ENCODE results near the gene DES. TPM values are rescaled to one million over a fixed set of nuclear protein-coding genes. Genes with fewer than 3 reads are reported as not detected.

DES gene
- total and polyA plus RNA-seq, 2 of the 13 experiments (the other 11 are each of a cell fraction or from before 2014, with no cell fraction given) = not detected

- CTCF ChIA-PET (ENCODE audit: low intra/inter-chr PET ratio, low total read pairs) = no interaction called here
- TF ChIP-seq ZNF34 (CRISPR knock-in tag; IDR thresholded peaks at IDR 0.05; ENCODE audit: borderline replicate concordance) = no peak
- 0 out of 2 replicates have a peak, but pooled peaks have one; percentile 39 for TF ChIP-seq ZNF629 (CRISPR knock-in tag; conservative IDR thresholded peaks at IDR 0.05)
- Histone ChIP-seq H3K27me3 (ENCODE audit: control insufficient read depth in 1 of 2, insufficient read depth in 2 of 2, low read length in 2 of 2) (peaks cover 37 to 90% of the 10 kb centered on the region in 2 experiments), H3K79me2 (ENCODE audit: insufficient read depth, low read length) (no peaks in the 10 kb centered on the region), H2AFZ (ENCODE audit: low read length) (no peak overlapping the region), H3K36me3 (replicated peaks in 1 of 2; ENCODE audit: control insufficient read depth in 1 of 2, insufficient read depth in 2 of 2, low read length in 2 of 2) (no peaks in the 10 kb centered on the region), H3K4me3 (replicated peaks in 1 of 3; ENCODE audit: insufficient read depth in 1 of 3, low read depth in 2 of 3, low read length in 3 of 3) (no peak overlapping the region), H3K9me3 (ENCODE audit: low read length) (no peaks in the 10 kb centered on the region), H3K4me1 (ENCODE audit: insufficient read depth, low read length) (no peaks in the 10 kb centered on the region), H4K20me1 (ENCODE audit: insufficient read depth, low read length) (no peaks in the 10 kb centered on the region; the same call in 1 of the 2 replicates), H3K9ac (ENCODE audit: insufficient read depth, low read depth, low read length) (no peak overlapping the region), H3K4me2 (ENCODE audit: low read depth, low read length) (no peak overlapping the region), H3K27ac (ENCODE audit: extremely low read length, insufficient read depth, low read length) (no peak overlapping the region)
- no peak for ATAC-seq
- POLR2A ChIA-PET = no interaction called here
- DNase-seq (ENCODE audit: low spot score) = no peak
- in situ Hi-C loops (cut with HindIII; ENCODE audit: extremely low pct_ligation_motif_present, low pct_unique_long_range_greater_than_20kb) (no loop called here), intact Hi-C loops (cut with micrococcal nuclease; ENCODE audit: unreplicated experiment) (no loop called here)
- no peak for FAIRE-seq
- 22% methylated on average over 6 of the region's 6 CpGs for WGBS (ENCODE audit: low lambda C conversion rate)
- BruUV-seq (replicated peaks) = no TSS peak
These were observed 22.4 kb downstream of the DES start for GRCh38 chr2:219440388-219441256.

DNA sequence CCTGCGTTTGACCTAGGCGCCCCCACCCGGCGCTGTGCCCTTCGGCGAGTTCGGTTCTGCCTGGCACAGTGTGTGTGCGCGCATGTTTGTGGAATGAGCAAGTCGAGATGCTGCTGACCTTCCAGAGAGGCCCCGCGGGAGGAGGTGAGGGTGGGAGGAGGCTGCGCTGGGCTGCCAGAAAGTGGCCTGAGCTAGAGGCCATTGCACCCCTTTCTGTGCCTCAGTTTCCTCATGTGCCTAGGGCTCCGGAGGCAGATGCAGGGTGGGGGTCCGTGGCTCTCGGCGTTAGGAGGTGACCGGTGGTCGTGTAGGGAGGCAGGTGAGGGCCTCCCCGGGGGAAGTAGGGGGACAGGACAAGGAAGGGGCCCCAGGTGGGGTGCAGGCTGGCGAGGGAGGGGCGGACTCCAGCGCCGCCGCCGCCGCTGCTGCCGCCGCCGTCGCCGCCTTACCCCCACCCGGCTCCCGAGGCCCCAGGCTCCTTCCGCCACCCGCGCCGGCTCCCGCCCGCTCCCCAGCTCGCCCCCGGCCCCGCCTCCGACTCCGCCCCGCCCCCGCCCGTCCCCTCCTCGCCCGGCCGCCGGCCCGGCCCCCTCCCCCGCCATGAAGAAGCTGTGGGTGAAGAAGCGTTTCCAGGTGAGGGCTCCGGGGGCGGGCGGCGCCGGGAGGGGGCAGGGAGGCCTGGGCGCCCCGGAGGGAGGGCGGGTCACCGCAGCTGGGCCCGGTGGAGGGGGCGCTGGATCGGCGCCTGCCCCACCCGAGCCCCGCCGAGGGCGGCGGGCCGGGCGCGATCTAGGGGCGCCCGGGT lies 23.5 kb downstream of the DES start:
- FAIRE-seq (no peak), ATAC-seq (no peak), DNase-seq (ENCODE audit: low spot score) (no peak)
- peak overlapping the region in 1 of 3 experiments; percentile 49; a peak in 2 of 6 replicates for H3K4me3 ChIP-seq (replicated peaks in 1 of 3; ENCODE audit: insufficient read depth in 1 of 3, low read depth in 2 of 3, low read length in 3 of 3)
- in situ Hi-C loops (cut with HindIII; ENCODE audit: extremely low pct_ligation_motif_present, low pct_unique_long_range_greater_than_20kb) = no loop called here
- H3K9ac ChIP-seq (ENCODE audit: insufficient read depth, low read depth, low read length) = no peak overlapping the region
- intact Hi-C loops (cut with micrococcal nuclease; ENCODE audit: unreplicated experiment) = no loop called here
- BruUV-seq (replicated peaks) = no TSS peak
- CTCF ChIA-PET (ENCODE audit: low intra/inter-chr PET ratio, low total read pairs) = no interaction called here
- H3K36me3 ChIP-seq (replicated peaks in 1 of 2; ENCODE audit: control insufficient read depth in 1 of 2, insufficient read depth in 2 of 2, low read length in 2 of 2) = no peaks in the 10 kb centered on the region
- no peaks in the 10 kb centered on the region for H3K4me1 ChIP-seq (ENCODE audit: insufficient read depth, low read length)
- H3K27ac ChIP-seq (ENCODE audit: extremely low read length, insufficient read depth, low read length) = no peak overlapping the region
- no peaks in the 10 kb centered on the region for H3K79me2 ChIP-seq (ENCODE audit: insufficient read depth, low read length)
- H3K9me3 ChIP-seq (ENCODE audit: low read length) = no peaks in the 10 kb centered on the region
- H4K20me1 ChIP-seq (ENCODE audit: insufficient read depth, low read length) = peaks cover 4% of the 10 kb centered on the region; the same call in 1 of the 2 replicates
- POLR2A ChIA-PET = no interaction called here
- no peak overlapping the region for H2AFZ ChIP-seq (ENCODE audit: low read length)
- peaks cover 39 to 90% of the 10 kb centered on the region in 2 experiments for H3K27me3 ChIP-seq (ENCODE audit: control insufficient read depth in 1 of 2, insufficient read depth in 2 of 2, low read length in 2 of 2)
- 10% methylated on average over 32 of the region's 78 CpGs for WGBS (ENCODE audit: low lambda C conversion rate)
- H3K4me2 ChIP-seq (ENCODE audit: low read depth, low read length) = peak overlapping the region; percentile 54; the same call in 1 of the 2 replicates
- TF ChIP-seq, protein P1, sequence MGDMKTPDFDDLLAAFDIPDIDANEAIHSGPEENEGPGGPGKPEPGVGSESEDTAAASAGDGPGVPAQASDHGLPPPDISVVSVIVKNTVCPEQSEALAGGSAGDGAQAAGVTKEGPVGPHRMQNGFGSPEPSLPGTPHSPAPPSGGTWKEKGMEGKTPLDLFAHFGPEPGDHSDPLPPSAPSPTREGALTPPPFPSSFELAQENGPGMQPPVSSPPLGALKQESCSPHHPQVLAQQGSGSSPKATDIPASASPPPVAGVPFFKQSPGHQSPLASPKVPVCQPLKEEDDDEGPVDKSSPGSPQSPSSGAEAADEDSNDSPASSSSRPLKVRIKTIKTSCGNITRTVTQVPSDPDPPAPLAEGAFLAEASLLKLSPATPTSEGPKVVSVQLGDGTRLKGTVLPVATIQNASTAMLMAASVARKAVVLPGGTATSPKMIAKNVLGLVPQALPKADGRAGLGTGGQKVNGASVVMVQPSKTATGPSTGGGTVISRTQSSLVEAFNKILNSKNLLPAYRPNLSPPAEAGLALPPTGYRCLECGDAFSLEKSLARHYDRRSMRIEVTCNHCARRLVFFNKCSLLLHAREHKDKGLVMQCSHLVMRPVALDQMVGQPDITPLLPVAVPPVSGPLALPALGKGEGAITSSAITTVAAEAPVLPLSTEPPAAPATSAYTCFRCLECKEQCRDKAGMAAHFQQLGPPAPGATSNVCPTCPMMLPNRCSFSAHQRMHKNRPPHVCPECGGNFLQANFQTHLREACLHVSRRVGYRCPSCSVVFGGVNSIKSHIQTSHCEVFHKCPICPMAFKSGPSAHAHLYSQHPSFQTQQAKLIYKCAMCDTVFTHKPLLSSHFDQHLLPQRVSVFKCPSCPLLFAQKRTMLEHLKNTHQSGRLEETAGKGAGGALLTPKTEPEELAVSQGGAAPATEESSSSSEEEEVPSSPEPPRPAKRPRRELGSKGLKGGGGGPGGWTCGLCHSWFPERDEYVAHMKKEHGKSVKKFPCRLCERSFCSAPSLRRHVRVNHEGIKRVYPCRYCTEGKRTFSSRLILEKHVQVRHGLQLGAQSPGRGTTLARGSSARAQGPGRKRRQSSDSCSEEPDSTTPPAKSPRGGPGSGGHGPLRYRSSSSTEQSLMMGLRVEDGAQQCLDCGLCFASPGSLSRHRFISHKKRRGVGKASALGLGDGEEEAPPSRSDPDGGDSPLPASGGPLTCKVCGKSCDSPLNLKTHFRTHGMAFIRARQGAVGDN (CRISPR knock-in tag; IDR thresholded peaks at IDR 0.05) = peak; percentile 28; the same call in 1 of the 2 replicates
- no peak for TF ChIP-seq KLF9 (CRISPR knock-in tag; IDR thresholded peaks at IDR 0.05; ENCODE audit: low read depth)
- TF ChIP-seq HOXA9 (CRISPR knock-in tag; IDR thresholded peaks at IDR 0.05; ENCODE audit: borderline replicate concordance) = 0 out of 2 replicates have a peak, but pooled peaks have one; percentile 34
- TF ChIP-seq POLR2G (IDR thresholded peaks at IDR 0.05; ENCODE audit: low read depth, low read length) = no peak
- TF ChIP-seq MNT (IDR thresholded peaks at IDR 0.05) = no peak
- no peak for TF ChIP-seq ZNF790 (CRISPR knock-in tag; IDR thresholded peaks at IDR 0.05; ENCODE audit: borderline replicate concordance)
- TF ChIP-seq MTF2 (CRISPR knock-in tag; IDR thresholded peaks at IDR 0.05; ENCODE audit: borderline replicate concordance) = peak; percentile 46; the same call in 1 of the 2 replicates

Measured in HepG2 (cell line).